ENCODE measurements around the gene SEPTIN10.

DNA sequence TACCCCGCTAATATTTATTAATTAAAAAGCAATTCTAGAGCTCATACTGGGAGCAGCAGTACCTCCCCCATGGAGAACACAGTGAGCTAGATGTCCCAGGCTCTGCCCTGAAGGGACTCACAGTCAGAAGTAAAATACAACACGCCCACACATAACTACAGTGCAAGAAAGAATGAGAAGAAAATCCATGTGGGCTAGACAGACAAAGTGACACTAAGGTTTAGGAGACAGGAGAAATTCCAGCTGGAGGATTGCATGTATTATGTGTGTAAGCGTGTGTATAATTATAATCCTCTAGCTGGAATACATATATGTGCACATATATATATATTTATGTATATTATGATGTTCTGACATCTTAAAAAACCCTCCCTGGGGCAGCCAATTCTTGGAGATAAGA lies 16.1 kb upstream of the SEPTIN10 start:
- TF ChIP-seq, protein P1, sequence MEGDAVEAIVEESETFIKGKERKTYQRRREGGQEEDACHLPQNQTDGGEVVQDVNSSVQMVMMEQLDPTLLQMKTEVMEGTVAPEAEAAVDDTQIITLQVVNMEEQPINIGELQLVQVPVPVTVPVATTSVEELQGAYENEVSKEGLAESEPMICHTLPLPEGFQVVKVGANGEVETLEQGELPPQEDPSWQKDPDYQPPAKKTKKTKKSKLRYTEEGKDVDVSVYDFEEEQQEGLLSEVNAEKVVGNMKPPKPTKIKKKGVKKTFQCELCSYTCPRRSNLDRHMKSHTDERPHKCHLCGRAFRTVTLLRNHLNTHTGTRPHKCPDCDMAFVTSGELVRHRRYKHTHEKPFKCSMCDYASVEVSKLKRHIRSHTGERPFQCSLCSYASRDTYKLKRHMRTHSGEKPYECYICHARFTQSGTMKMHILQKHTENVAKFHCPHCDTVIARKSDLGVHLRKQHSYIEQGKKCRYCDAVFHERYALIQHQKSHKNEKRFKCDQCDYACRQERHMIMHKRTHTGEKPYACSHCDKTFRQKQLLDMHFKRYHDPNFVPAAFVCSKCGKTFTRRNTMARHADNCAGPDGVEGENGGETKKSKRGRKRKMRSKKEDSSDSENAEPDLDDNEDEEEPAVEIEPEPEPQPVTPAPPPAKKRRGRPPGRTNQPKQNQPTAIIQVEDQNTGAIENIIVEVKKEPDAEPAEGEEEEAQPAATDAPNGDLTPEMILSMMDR (IDR thresholded peaks at IDR 0.05): no peak
- no peak for TF ChIP-seq EZH2 (IDR thresholded peaks at IDR 0.05; ENCODE audit: borderline replicate concordance, insufficient read depth, low read depth, low read length, poor library complexity, severe bottlenecking)
